ENCODE measurements around the gene RNF43. TPM values are rescaled to one million over a fixed set of nuclear protein-coding genes. Genes with fewer than 3 reads are reported as not detected.

Gene RNF43
- polyA plus RNA-seq, 3 donors = 12.7 to 14.6 (median 14.2) TPM

DNA sequence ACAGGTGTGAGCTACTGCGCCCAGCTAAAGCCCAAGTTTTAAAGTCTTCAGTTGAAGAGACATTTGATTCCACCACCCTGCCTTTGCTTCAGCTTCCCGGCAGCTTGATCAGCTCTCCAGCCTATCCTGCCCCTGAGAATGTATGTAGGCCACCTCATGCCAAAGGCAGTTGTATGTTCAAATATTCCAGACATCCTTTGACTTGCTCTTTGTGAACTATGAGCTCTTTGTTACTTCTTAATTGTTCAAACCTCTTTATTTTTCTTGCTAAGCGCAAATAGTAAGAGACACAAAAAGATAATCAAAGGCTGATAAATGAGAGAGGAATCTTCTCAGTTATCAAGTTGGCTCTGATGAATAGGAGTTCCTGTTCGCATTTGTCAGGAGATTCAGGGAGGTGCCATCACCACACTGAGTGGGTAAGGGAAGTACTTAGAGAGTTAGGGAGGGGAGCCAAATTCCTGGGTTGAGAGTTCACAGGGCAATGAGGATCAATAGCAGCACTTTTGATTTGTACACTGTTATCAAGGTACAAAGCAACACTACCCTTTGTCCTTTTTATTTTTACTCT, 33.4 kb downstream of the RNF43 start:
- DNase-seq (ENCODE audit: low read depth in 3 of 3, low spot score in 2 of 3) = no peak

DNA sequence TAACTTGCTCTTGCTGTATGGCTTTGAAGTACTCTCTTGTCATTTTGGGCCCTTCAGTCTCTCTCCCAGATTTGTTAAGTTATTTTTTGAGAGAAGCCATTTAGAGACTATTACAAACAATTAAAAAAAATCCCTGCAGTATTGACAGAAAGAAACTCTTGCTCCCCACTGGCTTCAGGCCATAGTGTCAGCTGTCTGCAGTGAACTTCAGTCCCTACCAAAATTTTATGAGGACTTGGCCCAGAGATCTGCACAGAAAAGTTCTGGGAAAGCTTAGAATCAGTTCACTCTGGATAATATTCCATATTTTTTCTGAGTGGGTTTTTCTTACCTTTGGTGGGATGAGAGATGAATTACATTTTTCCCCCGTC, 34.5 kb downstream of the RNF43 start:
- DNase-seq (ENCODE audit: low read depth in 3 of 3, low spot score in 2 of 3) = no peak

DNA sequence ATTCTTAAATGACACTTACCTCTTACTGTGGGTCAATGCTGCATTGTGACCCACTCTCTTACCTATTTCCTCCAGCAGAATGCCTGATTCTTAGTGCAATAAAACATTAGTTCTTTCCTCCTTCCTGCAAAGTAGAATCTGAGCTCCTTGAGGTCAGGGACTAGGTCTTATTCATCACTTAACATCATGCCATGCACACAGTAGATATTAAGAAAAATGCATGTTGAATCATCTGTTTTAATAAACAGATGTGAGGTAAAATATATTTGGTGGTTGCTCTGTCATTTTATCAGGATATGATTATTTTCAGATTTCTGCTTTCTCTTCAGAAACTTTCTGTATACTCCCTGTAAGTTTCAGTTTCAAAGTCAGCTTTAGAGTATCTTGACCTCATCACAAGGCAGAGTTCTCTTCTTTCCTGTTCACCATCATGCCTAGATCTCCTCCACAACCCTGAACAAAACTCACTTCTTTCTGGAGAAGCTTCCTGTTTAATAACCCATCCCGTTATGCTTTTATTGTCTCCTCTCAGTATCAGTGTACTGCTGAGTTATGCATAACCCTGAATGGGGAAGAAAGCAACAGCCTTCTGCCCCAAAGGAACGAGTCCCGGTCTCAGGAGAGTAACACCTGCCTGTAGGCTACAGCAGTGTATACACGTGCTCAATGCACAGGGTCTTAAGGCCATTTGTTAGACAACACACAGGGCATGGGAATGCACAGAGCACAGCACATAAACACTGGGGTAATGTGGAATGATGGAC, 35.0 kb downstream of the RNF43 start:
- DNase-seq (ENCODE audit: low read depth in 3 of 3, low spot score in 2 of 3) = no peak

DNA sequence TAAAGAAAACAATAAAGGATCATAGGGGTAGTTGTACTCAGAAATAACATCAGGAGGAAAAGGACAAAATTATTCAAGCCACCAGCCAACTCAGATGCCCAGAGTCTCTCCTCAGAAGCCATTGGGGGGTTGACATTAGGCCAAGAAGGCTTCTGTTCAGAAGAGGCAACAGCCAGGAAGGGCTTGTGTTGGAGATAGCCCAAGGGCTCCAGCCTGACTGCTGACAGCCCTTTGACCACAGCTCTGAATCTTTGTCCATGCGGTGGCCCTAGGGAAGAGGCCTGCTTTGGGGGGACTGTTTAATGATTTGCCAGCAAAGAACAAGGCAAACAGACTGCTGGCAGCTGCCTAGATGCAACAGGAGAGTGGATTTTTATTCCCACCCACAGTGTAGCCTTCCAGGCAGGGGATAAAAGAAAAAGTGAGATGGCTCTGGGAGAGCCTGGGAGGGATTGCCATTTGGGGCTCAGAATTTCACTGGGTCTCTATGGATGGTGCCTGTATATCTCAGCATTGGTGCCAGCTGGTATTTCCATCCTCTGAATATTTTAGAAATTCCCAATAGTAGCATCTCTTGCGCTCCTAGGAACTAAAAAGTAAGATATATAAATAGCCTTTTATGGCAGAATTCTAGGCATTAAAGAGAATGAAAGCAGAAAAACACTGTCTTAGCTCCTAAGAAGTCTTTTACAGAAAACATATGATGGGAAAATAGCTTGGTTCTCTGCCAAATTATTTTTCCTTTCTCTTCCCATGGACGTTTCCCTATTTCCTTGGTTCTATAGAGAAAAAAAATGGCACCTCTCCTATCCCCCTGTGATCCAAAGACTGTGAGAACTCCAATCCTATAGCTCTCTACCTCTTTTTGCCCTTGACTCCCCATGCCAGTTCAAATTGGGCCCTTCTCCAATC, 36.0 kb downstream of the RNF43 start:
- no peak for DNase-seq (ENCODE audit: low read depth in 3 of 3, low spot score in 2 of 3)

DNA sequence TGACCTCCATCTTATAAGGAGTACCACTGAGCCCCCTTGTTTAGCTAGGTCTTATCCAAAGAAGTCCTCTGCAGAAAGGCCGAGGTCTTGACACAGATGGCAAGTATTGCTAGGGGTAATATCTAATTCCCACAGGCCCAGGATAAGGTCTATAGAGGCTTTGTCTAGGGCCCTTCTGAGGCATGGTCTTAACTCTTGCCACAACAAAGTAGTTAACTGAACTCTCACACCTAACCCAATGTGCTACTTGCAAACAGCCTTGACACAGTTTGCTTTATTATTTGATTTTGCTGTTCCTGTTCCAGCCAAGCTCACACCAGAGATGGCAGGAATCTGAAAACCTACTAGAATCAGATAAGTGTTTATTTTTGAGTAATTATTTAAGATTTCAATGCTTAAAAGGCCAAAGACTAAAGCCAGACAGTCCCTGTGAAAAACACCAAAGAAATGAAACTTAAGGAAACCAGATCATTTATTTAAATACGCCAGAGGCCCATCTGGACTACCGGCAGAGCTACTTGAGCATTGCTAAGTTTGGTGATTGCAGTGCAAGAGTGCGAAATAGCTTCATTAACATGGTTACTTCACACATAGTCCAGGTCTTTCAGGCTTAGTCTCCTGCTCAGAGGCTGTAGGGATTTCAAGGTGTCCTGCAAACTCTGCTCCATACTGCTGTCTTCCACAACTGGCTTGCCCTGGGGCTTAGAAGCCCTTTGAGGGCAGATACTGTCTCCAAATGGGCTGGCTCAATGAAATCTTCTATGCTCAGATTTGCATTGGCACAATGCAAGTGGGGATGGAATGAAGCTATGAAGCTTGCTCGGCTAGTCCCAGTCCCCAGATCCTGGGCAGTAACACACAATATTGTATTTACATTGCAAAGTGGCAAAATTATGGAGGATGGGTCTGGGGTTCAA, 36.9 kb downstream of the RNF43 start:
- no peak for DNase-seq (ENCODE audit: low read depth in 3 of 3, low spot score in 2 of 3)

DNA sequence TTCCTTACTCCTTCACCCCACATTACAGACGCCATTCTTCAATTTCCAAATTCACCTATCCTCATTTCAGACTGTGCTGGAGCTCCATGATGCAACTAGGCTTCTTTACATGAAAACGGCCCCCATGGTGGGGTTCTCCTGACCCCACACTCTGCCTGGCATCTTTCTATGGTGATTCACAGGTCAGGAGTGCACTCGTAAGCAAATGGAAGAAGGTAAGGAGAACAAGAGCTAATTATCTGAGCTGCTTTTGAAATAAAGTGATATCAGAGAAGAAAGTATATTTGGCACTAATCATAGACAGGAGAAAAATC, 37.9 kb downstream of the RNF43 start:
- no peak for DNase-seq (ENCODE audit: low read depth in 3 of 3, low spot score in 2 of 3)

DNA sequence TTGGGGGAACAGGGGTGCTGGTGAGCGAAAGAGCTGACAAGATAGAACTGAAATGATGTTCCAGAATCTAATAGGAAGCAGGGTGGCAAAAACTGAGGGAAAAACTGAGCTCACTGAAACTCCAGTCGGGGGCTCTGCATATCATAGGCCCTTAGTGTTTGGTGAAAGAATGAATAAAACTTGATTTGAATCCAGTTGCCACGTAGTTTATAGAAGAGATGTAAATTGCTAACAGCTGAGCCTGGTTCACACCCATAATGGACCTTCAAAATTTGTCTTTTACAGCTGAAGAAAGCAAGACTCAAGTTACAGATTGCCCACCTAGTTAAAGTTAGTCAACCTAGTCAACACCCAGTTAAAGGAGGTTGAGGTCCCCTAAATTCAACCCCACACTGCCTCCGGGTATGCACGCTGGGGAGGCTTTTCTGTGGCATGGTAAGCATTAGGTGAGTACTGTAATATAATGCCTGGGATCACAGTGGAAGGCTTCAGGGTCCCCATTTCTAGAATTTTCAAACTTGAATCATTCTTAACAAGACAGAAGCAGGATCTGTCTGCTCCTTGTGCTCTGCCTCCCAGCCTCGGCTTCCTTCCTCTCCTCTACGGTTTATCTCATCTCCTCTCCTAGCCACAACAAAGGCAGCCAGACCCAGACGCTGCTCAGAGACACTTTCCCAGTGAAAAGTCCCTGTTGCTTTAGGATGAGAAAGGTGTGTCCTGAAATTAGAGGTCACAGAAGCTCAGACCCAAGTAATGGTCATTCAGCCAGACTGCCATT, 38.4 kb downstream of the RNF43 start:
- no peak for DNase-seq (ENCODE audit: low read depth in 3 of 3, low spot score in 2 of 3)

DNA sequence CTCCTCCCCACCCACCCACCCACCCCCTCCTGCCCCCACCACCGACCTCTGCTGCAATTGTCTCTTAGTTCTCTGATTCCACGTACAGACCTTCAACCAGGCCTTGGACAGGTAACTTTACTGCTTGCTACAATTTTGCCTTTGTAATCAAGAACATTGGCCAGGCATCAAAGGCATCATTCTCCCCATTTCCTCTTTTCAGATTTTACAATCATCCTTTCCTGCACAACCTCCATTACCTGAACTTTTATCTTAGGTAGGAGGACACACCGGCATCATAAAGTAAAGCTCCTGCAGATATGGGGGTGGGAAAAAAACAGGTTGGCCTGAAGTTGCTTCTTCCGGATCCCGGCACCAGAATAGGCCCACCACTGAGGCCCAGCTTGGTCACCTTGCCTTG, 39.7 kb downstream of the RNF43 start:
- no peak for DNase-seq (ENCODE audit: low read depth in 3 of 3, low spot score in 2 of 3)

DNA sequence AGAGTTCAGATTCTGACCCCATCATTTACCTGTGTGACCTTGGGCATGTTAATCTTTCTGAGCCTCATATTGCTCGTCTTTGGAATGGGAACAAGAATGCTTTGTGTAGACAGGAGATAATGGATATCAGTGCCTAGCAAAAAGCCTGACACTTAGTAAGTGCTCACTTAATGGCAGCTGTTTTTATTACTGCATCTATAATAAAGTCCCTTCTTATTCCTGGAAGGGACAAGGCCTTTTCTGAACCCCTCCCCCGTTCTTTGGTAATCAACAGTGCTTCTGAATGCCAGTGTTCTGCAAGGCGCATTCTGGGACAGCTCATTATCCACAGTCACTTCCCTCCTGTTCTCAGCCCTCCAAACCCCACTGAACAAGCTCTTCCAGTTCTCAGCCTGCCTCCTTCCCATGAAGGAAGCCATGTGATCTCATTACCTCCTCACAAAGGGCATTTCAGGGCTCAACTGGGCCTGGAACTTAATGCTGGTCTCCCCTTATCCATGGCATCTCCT, 40.2 kb downstream of the RNF43 start:
- peak in 1 of 3 donors; percentile 36 for DNase-seq (ENCODE audit: low read depth in 3 of 3, low spot score in 2 of 3)

DNA sequence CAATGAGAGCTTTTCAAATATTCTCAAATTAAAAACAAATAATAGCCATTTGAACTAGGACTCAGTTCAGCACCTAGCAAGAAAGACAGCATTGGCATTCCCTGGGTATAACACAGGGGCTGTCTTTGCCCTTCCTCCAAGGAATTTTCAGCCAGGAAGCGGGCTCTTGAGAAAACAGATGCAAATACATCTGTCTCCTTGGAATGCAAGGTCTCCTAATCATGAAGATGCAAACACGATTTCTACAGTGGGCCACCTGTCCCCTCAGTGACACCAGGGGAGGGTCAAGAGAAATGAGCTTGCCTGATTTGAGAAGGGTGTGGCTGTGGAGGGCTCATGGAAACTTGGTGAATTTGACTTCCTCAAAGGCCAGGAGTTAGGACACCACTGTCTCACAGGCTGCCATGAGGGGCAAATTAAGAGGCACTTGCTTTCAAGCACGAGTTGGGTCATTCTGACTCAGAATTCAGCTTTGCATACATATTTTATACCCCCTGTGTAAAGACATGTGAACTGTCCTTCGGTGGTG, 40.8 kb downstream of the RNF43 start:
- no peak for DNase-seq (ENCODE audit: low read depth in 3 of 3, low spot score in 2 of 3)

DNA sequence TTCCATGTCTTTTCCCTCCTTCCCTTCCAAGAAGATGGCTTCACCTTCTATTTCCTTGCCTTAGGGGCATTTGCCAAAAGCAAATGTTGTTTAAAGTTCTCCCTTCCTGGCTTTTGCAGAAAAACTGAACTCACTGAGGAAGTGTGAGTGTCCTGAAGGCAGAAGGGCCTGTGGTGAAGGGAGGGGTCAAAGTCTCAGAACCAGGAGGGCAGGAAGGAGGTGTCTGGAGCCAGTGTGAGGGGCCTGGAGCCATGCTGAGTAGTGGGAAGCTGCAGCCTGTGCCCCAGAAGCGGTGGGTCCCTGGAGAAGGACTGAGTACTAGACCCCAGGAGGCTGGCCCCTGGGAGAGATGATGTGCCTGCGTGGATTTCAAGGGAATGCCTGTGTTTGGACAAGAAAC, 41.5 kb downstream of the RNF43 start:
- no peak for DNase-seq (ENCODE audit: low read depth in 3 of 3, low spot score in 2 of 3)

DNA sequence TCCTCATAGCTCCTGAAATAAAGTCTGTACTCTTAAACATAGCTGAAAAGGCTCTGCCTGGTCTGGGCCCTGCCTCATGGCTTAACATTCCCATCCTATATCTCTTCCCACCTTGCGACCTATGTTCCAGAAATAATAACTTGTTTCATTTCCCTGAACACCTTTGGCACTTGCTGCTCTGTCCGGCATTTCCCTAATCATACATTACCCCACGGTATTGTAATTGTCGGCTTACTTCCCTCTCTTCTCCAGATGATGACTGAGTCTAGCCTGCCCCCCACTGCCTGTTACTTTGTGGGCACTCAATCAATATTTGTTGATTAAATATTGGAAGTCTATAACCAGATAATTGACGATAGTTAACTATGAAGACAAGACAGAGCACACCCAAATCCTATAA, 42.1 kb downstream of the RNF43 start:
- DNase-seq (ENCODE audit: low read depth in 3 of 3, low spot score in 2 of 3) = no peak

DNA sequence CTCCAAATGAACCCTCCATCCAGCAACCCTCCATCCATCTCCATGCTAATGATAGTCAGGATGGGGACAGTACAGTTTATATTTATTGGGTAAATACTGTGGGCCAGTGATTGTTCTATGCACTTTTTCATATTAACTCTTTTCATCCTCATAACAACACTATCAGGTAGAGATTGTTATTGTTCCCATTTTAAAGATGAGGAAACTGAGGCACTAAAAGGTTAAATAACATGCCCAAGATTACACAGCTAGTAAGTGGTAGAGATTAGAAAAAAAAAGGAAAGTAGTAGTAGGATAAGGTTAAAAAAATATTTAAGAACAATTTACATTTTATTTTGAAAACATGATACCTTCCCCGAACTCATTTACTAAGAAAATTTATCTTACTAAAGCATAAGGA, 43.4 kb downstream of the RNF43 start:
- DNase-seq (ENCODE audit: low read depth in 3 of 3, low spot score in 2 of 3) = no peak

DNA sequence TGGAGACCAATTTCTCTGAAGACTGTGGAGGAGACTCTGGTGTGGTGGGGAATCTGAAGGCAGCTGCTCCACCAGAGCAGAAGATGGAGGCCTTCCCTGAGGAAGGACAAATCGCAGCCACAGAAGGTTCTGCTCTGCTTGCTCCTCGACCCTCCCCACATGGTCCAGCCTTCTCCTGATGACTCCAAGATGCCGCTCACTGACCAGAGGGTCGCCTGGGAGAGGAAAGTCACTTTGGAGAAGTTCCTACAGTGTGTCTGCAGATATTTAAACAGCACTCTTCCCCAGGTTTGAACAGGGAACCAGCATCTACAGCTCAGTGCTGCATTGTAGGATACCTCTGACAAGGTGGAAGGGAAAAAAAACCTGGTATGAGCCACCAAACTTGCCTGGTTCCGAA, 44.3 kb downstream of the RNF43 start:
- no peak for DNase-seq (ENCODE audit: low read depth in 3 of 3, low spot score in 2 of 3)

DNA sequence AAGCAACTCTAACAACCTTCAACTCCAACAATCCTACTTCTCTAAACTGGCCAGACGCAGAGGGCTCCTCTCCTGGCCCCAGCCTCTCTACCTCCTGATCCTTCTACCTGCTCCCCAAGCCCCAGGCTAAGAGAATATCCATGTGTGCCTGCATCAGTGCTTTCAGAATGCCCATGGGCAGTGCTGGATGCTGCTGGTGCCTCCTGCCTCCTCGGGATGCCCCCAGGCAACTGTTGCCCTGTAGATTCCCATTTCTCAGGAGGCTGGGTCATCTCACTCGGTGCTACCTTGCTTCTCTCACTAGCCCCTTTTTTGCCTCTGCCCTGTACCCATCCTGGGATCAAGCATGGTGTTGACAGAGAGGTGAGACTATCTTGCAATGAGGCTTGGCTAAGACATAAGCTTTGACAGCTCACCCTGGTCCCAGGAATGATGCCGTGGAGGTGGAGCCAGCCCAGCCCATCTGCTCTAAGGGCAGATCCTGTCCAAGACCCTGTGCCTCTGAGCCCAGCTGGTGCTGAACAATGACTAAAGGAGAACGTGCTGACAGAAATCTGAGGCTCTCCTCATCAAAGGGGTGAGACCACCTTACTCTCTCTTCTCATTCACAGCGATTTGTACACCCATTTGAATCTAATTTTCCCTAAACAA, 45.9 kb downstream of the RNF43 start:
- no peak for DNase-seq (ENCODE audit: low read depth in 3 of 3, low spot score in 2 of 3)

DNA sequence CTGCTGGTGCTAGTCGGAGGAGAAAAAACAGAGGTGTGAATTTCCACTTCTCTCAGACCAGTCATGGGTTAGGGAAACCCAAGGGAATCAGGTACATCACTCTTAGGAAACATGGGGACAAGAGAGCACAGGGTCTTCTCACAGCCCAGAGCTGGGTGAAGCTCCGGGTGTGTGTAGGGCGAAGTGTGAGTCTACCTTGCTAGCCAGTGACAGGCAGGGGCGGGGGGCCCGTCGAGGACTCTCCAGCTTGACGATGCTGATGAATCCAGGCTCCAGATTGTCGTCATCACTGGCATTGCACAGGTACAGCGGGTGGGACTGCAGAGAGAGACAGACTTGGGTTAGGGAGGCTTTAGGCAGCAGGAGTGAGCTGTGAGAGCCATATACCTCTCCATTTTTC, 46.6 kb downstream of the RNF43 start:
- DNase-seq (ENCODE audit: low read depth in 3 of 3, low spot score in 2 of 3) = no peak

DNA sequence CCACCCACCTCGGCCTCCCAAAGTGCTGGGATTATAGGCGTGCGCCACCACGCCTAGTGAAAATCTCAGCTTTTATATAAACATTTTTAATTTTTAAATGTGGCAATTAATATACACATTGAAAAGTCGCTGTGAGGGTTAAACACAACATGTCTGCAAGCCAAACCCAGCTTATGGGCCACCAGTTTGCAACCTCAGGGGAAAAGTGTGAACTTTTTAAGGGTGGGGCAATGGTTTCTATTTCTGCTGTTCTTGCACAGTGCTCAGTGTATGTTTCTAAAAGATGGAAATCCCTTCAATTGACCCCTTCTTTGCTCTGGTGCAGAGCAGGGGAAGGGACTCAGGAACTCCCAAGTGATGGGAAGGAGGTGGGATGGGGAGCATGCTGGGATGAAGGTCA, 47.0 kb downstream of the RNF43 start:
- no peak for DNase-seq (ENCODE audit: low read depth in 3 of 3, low spot score in 2 of 3)

DNA sequence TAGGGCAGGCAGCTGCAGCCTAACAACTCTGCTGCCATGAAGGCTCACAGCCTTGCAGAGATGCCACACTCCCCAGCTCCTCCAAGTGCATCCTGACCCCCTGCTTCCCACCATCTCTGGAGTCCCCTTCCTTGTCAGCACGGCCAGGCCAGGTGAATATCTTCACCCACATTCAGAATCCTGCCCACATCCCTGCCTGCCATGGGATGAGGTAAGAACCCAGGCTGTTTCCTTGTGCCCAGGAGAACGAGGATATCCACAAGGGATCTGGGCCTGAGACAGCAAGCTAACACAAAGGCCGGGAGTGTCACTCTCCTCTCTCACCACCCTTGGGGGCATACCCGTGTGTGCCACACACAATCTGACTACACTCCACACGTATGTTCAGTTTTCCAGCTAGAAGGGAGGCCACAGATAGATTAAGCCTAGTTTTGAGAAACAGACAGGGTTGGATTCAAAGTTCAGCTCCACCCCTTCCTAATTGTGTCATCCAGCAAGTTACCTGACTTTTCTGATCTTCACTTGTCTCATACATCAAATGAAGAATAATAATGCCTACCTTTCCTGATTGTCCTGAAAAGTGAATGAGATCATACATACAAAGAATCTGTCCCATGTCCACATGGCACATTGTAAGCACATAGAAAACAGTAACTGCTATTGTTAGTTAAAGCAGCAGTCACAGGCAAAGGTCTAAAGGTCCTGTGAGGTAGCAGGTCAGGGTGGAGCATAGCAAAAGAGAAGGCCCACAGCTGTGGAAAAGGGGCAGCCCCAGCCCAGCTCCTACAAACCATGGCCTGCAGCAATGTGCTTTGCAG, 47.9 kb downstream of the RNF43 start:
- DNase-seq (ENCODE audit: low read depth in 3 of 3, low spot score in 2 of 3) = no peak
